Measurements from ENCODE around the gene RAET1G. TPM values are rescaled to one million over a fixed set of nuclear protein-coding genes. Genes with fewer than 3 reads are reported as not detected.
A peak's percentile ranks its signal among the peaks of the same experiment; 100 is the strongest.

RAET1G gene
- total and polyA plus RNA-seq, 2 of the 13 experiments (the other 11 are each of a cell fraction or from before 2014, with no cell fraction given): not detected

DNA sequence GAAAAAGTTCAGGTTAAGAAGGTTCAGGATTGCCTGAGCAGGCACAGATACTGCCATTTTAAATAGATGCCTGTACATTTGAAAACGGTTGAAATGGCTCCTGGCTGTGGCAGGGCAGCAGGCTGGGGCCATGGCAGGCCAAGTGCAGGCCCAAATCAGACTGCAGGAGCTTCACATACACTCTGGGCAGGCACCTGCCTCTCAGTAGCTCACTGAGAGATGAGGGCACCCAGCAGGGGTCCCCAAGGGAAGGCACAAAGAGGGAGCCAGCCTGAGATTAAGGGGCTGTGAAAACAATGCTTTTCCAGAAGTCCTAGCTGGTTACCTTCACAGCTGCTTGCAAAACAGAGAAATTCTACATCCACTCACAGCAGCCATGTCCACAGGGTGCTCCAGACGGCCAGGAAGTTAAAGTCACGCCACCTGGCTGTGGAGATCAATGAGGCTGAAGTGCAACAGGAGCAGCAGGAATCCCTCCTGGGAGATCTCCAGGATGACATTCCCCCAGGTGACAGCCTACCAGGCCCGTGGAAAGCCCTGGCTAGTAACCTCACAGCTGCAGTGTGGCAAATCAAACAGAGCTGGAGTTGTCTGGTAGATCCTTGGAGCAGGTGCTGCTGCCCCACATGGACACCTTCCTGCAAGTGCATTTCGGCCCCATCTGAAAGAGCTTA, 18.8 kb downstream of the RAET1G start (continued):
- TF ChIP-seq, protein P1, sequence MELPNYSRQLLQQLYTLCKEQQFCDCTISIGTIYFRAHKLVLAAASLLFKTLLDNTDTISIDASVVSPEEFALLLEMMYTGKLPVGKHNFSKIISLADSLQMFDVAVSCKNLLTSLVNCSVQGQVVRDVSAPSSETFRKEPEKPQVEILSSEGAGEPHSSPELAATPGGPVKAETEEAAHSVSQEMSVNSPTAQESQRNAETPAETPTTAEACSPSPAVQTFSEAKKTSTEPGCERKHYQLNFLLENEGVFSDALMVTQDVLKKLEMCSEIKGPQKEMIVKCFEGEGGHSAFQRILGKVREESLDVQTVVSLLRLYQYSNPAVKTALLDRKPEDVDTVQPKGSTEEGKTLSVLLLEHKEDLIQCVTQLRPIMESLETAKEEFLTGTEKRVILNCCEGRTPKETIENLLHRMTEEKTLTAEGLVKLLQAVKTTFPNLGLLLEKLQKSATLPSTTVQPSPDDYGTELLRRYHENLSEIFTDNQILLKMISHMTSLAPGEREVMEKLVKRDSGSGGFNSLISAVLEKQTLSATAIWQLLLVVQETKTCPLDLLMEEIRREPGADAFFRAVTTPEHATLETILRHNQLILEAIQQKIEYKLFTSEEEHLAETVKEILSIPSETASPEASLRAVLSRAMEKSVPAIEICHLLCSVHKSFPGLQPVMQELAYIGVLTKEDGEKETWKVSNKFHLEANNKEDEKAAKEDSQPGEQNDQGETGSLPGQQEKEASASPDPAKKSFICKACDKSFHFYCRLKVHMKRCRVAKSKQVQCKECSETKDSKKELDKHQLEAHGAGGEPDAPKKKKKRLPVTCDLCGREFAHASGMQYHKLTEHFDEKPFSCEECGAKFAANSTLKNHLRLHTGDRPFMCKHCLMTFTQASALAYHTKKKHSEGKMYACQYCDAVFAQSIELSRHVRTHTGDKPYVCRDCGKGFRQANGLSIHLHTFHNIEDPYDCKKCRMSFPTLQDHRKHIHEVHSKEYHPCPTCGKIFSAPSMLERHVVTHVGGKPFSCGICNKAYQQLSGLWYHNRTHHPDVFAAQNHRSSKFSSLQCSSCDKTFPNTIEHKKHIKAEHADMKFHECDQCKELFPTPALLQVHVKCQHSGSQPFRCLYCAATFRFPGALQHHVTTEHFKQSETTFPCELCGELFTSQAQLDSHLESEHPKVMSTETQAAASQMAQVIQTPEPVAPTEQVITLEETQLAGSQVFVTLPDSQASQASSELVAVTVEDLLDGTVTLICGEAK (IDR thresholded peaks at IDR 0.05): no peak
- TF ChIP-seq, protein P1 (CRISPR knock-in tag; IDR thresholded peaks at IDR 0.05): no peak
- TF ChIP-seq, protein P2, sequence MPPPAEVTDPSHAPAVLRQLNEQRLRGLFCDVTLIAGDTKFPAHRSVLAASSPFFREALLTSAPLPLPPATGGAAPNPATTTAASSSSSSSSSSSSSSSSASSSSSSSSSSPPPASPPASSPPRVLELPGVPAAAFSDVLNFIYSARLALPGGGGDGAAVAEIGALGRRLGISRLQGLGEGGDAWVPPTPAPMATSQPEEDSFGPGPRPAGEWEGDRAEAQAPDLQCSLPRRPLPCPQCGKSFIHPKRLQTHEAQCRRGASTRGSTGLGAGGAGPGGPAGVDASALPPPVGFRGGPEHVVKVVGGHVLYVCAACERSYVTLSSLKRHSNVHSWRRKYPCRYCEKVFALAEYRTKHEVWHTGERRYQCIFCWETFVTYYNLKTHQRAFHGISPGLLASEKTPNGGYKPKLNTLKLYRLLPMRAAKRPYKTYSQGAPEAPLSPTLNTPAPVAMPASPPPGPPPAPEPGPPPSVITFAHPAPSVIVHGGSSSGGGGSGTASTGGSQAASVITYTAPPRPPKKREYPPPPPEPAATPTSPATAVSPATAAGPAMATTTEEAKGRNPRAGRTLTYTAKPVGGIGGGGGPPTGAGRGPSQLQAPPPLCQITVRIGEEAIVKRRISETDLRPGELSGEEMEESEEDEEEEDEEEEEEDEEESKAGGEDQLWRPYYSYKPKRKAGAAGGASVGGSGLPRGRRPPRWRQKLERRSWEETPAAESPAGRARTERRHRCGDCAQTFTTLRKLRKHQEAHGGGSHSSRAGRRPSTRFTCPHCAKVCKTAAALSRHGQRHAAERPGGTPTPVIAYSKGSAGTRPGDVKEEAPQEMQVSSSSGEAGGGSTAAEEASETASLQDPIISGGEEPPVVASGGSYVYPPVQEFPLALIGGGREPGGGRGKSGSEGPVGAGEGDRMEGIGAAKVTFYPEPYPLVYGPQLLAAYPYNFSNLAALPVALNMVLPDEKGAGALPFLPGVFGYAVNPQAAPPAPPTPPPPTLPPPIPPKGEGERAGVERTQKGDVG (CRISPR knock-in tag; IDR thresholded peaks at IDR 0.05; ENCODE audit: borderline replicate concordance): no peak
- TF ChIP-seq ZFP62 (CRISPR knock-in tag; IDR thresholded peaks at IDR 0.05) (no peak), ZNF30 (CRISPR knock-in tag; IDR thresholded peaks at IDR 0.05) (0 out of 2 replicates have a peak, but pooled peaks have one; percentile 33), ZNF350 (CRISPR knock-in tag; IDR thresholded peaks at IDR 0.05; ENCODE audit: borderline replicate concordance, low read depth) (0 out of 2 replicates have a peak, but pooled peaks have one; percentile 15), ZNF704 (CRISPR knock-in tag; IDR thresholded peaks at IDR 0.05; ENCODE audit: borderline replicate concordance) (no peak), ZNF687 (CRISPR knock-in tag; IDR thresholded peaks at IDR 0.05) (0 out of 2 replicates have a peak, but pooled peaks have one; percentile 14), ZNF891 (CRISPR knock-in tag; IDR thresholded peaks at IDR 0.05) (no peak), ZNF883 (CRISPR knock-in tag; IDR thresholded peaks at IDR 0.05; ENCODE audit: not compliant biosample characterization) (no peak)
